ENCODE results near the gene UBTFL1.

GRCh38 chr11:90124371-90124770, 38.6 kb downstream of the UBTFL1 start:
- TF ChIP-seq POLR2A (IDR thresholded peaks at IDR 0.05; ENCODE audit: borderline replicate concordance, extremely low read depth, insufficient read depth, insufficient read length) (no peak), CEBPB (IDR thresholded peaks at IDR 0.05; ENCODE audit: low read depth) (no peak)
